GM12874 (cell line): ENCODE measurements around the gene GDE1.
A peak's percentile ranks its signal among the peaks of the same experiment; 100 is the strongest.

Experiments
- TF ChIP-seq, protein P1 (sequence below): IDR thresholded peaks from 2 replicates; pipeline ENCODE4 v1.5.1; 2011; ENCODE audit warnings: low read depth, mild to moderate bottlenecking, control low read depth, low read length, moderate library complexity; ENCODE audit not compliant: insufficient read depth

GDE1 gene

GRCh38 chr16:19507867-19508266 lies 14.0 kb downstream of the GDE1 start:
- TF ChIP-seq, protein P1, sequence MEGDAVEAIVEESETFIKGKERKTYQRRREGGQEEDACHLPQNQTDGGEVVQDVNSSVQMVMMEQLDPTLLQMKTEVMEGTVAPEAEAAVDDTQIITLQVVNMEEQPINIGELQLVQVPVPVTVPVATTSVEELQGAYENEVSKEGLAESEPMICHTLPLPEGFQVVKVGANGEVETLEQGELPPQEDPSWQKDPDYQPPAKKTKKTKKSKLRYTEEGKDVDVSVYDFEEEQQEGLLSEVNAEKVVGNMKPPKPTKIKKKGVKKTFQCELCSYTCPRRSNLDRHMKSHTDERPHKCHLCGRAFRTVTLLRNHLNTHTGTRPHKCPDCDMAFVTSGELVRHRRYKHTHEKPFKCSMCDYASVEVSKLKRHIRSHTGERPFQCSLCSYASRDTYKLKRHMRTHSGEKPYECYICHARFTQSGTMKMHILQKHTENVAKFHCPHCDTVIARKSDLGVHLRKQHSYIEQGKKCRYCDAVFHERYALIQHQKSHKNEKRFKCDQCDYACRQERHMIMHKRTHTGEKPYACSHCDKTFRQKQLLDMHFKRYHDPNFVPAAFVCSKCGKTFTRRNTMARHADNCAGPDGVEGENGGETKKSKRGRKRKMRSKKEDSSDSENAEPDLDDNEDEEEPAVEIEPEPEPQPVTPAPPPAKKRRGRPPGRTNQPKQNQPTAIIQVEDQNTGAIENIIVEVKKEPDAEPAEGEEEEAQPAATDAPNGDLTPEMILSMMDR = no peak

- TF ChIP-seq, protein P1 = no peak
Observed at GRCh38 chr16:19506965-19507364, 14.9 kb downstream of the GDE1 start.

DNA sequence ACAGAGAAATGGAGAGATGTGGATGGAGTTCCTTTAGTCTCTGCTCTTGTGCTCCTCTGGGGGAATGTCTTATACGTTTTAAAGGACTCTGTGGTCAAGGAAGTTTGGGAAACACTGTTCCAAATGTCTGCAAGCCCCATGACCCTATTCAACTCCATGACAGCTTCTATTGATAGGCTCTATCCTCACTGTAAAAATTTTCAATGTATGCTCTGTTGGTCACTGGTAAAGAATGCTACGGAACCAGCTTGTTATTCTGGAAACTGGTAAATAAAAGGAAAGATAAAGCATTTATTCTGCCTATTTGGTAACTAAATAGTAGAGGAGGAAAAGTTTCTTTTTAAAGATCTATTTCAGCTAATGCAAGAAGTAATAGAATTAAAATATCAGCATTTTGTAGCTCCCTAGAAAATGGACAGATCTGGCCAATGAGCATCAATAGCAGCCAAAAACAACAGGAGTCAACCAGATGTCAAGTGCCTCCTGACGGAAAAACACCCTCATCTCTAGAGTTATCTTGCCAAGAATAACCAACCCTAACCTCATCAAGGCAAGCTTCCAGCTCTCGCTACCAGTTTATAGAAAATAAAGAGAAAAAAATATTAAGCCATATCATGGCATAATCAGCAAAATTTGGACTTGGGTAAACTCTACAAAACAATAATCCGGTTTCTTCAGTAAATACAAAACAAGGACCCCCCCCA lies 16.1 kb downstream of the GDE1 start:
- TF ChIP-seq, protein P1 = no peak

DNA sequence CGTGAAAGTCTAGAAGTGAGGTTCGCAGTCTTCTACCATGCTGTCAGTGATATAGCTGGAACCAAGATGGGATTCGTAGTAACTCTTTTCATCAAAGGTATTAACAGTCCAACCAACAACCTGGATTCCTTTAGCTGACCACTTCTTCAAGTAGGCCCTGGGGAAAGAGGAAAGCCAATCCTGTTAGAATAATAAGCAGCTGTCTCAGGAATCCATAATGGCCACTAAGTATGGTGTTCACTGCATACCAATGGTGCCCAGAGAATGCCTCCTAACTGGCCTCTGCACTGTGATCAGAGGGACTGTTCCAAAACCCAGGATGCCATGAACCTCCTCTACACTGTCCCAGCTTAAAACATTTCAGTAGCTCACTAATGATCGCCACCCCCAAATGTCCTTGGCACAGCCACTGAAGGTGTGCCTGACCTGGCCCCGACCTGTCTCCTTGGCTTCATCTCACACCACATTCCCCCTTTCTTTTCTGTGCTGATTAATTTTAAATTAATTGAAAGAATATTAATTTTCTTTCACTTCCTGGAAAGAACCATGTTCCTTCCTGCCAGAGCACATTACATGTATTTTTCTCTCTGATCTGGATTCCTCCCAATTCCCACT lies 18.3 kb downstream of the GDE1 start:
- TF ChIP-seq, protein P1 = no peak

DNA sequence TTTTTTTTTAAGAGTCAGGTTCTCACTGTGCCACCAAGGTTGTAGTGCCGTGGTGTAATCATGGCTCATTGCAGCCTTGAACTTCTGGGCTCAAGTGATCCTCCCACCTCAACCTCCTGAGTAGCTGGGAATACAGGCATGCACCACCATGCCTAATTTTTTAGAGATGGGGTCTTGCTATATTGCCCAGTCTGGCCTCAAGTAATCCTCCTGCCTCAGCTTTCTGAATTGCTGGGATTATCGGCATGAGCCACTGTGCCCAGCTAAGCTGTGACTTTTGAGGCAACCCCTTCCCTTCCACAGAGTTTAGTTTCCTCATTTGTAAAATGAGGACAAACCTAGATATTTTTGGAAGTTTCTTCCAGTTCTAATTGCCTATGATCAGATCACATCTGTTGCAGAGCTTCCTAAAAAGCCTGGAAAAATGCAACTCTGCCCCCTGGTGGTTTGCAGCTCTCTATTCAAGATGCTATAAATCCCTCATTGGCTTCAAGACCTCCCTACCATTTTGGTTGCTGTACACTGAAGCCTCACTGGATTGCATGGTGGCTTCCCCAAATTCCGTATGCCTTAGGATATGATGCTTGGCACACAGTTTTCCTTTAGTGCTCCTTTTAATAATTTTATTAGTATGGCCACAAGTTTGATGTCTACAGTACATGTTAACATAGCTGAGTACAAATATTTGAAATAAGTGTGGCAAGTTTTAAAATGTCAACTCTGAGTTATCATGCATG lies 19.3 kb downstream of the GDE1 start:
- TF ChIP-seq, protein P1 = peak; percentile 62

DNA sequence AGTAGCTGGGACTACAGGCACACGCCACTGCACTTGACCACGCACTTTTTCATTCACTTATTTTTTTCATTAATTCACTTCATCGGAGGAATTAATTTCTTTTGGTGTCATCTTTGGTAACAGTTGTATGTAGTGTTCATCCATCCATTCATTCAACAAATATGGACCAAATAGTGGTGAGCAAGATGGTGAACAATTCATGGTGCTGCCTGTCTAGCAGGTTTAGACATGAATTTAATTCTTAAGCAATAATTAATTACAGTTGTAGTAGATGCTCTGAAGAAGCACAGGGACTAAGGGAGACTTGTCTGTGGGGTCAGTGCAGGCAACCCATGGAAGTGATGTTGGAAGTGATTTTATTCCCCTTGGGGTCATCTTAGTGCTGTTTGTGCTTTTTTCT lies 22.4 kb downstream of the GDE1 start:
- TF ChIP-seq, protein P1 = no peak

DNA sequence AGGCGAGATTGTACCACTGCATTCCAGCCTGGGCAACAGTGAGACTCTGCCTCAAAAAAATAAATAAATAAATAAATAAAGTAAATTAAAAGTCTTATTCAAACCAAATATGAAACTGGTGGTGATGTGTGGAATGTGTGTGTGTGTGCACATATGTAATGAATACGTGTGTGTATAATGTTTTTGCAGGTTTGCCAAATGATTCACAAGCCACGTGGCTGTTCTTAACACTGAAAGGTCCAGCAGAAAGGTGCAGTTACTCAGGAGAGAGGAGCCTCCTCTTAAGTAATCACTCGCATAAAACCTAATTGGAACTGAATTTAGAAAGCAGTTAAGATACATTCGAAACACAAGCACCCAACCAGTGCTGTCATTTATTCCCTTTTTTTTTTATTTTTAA lies 22.9 kb downstream of the GDE1 start:
- TF ChIP-seq, protein P1 = no peak
